KMS-11 (cell line): ENCODE measurements around the gene FGF6.

Experiments used
- H2AFZ ChIP-seq: fragments of 200-600 bp; sonication (generic); 2 replicates; pipeline ENCODE4 v1.6.1; 2016; ENCODE audit warnings: antibody characterized with exemption, mixed run types, low read depth
- H3K27ac ChIP-seq: fragments of 200-600 bp; sonication (generic); 2 replicates; pipeline ENCODE4 v1.6.1; 2016; ENCODE audit warnings: mild to moderate bottlenecking, mixed run types
- H3K27me3 ChIP-seq: fragments of 200-600 bp; sonication (generic); 2 replicates; pipeline ENCODE4 v1.6.1; 2017; ENCODE audit warnings: mild to moderate bottlenecking, low read depth, mixed run types, moderate library complexity; ENCODE audit not compliant: insufficient read depth
- H3K36me3 ChIP-seq: fragments of 200-600 bp; sonication (generic); 2 replicates; pipeline ENCODE4 v1.6.1; 2017; ENCODE audit warnings: mild to moderate bottlenecking, mixed run types; ENCODE audit not compliant: insufficient read depth
- H3K4me1 ChIP-seq: fragments of 200-600 bp; sonication (generic); 2 replicates; pipeline ENCODE4 v1.6.1; 2016; ENCODE audit warnings: mild to moderate bottlenecking, low read depth, mixed run types; ENCODE audit not compliant: poor library complexity, severe bottlenecking
- H3K4me2 ChIP-seq: fragments of 200-600 bp; sonication (generic); 2 replicates; pipeline ENCODE4 v1.7.0; 2016; ENCODE audit warnings: mild to moderate bottlenecking, mixed run types
- H3K4me3 ChIP-seq: fragments of 200-600 bp; sonication (generic); IDR thresholded peaks from 2 replicates; pipeline ENCODE4 v1.6.1; 2017; ENCODE audit warnings: low read depth, low read length, mixed read lengths; ENCODE audit not compliant: insufficient read depth
- H3K79me2 ChIP-seq: fragments of 200-600 bp; sonication (generic); 2 replicates; pipeline ENCODE4 v1.6.1; 2016; ENCODE audit warnings: low read depth, mixed run types; ENCODE audit not compliant: insufficient read depth
- H3K9ac ChIP-seq: fragments of 200-600 bp; sonication (generic); 2 replicates; pipeline ENCODE4 v1.6.1; 2016; ENCODE audit warnings: mild to moderate bottlenecking, mixed run types
- H4K20me1 ChIP-seq: fragments of 200-600 bp; sonication (generic); 2 replicates; pipeline ENCODE4 v1.6.1; 2016; ENCODE audit warnings: mild to moderate bottlenecking, mixed run types; ENCODE audit not compliant: insufficient read depth
- TF ChIP-seq, protein P1 (sequence below): fragments of 200-600 bp; sonication (generic); conservative IDR thresholded peaks from 2 replicates; pipeline ENCODE4 v1.6.1; 2017; ENCODE audit warnings: low read depth, mild to moderate bottlenecking, antibody characterized with exemption, low read length, moderate library complexity, mixed read lengths

Gene FGF6

DNA sequence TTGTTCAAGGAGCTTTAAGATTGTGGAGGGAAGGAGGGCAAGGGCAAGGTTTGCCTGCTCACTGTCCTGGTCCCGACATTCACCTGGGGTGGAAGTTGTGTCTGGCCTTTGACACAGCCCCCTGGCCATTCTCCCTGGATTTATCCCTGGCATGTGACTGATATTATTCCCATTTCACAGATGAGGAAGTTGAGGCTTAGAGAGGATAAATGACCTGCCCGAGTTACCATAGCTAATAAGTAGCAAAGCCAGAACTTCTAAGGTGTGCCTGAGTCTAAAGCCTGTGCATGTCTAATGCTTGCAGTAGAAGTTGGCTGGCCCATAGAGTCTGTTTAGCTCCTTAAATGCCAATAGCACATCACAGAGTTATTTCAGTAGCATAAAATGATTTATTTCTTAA, 720 bp upstream of the FGF6 start:
- Histone ChIP-seq H2AFZ (no peak overlapping the region), H3K9ac (no peak overlapping the region), H3K4me1 (no peaks in the 10 kb centered on the region), H3K4me3 (no peak overlapping the region), H3K4me2 (no peak overlapping the region), H3K36me3 (no peaks in the 10 kb centered on the region), H3K27ac (no peak overlapping the region), H3K27me3 (no peaks in the 10 kb centered on the region), H3K79me2 (no peaks in the 10 kb centered on the region), H4K20me1 (no peaks in the 10 kb centered on the region)
- TF ChIP-seq, protein P1, sequence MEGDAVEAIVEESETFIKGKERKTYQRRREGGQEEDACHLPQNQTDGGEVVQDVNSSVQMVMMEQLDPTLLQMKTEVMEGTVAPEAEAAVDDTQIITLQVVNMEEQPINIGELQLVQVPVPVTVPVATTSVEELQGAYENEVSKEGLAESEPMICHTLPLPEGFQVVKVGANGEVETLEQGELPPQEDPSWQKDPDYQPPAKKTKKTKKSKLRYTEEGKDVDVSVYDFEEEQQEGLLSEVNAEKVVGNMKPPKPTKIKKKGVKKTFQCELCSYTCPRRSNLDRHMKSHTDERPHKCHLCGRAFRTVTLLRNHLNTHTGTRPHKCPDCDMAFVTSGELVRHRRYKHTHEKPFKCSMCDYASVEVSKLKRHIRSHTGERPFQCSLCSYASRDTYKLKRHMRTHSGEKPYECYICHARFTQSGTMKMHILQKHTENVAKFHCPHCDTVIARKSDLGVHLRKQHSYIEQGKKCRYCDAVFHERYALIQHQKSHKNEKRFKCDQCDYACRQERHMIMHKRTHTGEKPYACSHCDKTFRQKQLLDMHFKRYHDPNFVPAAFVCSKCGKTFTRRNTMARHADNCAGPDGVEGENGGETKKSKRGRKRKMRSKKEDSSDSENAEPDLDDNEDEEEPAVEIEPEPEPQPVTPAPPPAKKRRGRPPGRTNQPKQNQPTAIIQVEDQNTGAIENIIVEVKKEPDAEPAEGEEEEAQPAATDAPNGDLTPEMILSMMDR = no peak

DNA sequence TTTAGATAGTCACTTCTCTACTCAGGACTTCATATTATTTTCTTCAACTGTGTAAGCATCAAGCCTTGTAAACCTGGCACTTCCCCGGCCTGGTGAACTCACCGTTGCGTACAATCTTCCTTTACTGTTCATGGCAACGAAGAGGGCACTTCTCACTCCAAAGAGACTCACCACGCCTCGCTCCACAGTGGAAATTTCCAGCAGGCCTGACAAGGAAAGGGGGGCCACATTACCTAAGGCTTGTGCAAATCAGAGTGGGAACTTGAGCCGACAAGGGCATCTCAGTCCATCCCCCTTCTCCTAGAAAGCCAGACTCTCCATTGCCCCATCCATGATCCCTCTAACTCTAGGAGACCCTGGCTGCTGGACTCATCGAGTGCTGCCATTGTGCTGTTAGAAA, 1.6 kb downstream of the FGF6 start:
- Histone ChIP-seq H3K36me3 (no peaks in the 10 kb centered on the region), H3K27ac (no peak overlapping the region), H3K4me1 (no peaks in the 10 kb centered on the region), H2AFZ (no peak overlapping the region), H3K27me3 (no peaks in the 10 kb centered on the region), H3K79me2 (no peaks in the 10 kb centered on the region), H4K20me1 (no peaks in the 10 kb centered on the region), H3K4me2 (no peak overlapping the region), H3K4me3 (no peak overlapping the region), H3K9ac (no peak overlapping the region)
- TF ChIP-seq, protein P1 = no peak

DNA sequence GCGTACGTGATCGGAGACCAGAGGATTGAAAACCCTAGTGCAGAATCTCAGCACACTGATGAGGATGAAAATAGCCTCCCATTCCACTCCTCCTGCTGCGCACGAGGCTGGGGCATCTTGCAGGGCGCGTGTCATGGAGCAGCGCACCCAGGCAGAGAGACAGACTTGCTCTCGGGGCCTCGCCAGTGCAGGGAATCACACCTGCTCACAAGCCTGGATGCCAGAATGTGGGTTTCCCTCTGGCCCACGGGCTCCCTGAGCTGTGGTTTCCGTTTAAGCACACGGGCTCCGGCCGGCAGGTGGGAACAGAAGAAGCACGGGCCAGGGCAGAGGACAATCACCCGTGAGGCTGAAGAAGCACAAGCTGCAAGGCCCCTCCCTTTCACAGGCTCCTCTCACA, 2.0 kb downstream of the FGF6 start:
- Histone ChIP-seq H3K4me2 (no peak overlapping the region), H3K9ac (no peak overlapping the region), H3K36me3 (no peaks in the 10 kb centered on the region), H3K4me3 (no peak overlapping the region), H3K27me3 (no peaks in the 10 kb centered on the region), H4K20me1 (no peaks in the 10 kb centered on the region), H2AFZ (no peak overlapping the region), H3K27ac (no peak overlapping the region), H3K4me1 (no peaks in the 10 kb centered on the region), H3K79me2 (no peaks in the 10 kb centered on the region)
- TF ChIP-seq, protein P1 = no peak

DNA sequence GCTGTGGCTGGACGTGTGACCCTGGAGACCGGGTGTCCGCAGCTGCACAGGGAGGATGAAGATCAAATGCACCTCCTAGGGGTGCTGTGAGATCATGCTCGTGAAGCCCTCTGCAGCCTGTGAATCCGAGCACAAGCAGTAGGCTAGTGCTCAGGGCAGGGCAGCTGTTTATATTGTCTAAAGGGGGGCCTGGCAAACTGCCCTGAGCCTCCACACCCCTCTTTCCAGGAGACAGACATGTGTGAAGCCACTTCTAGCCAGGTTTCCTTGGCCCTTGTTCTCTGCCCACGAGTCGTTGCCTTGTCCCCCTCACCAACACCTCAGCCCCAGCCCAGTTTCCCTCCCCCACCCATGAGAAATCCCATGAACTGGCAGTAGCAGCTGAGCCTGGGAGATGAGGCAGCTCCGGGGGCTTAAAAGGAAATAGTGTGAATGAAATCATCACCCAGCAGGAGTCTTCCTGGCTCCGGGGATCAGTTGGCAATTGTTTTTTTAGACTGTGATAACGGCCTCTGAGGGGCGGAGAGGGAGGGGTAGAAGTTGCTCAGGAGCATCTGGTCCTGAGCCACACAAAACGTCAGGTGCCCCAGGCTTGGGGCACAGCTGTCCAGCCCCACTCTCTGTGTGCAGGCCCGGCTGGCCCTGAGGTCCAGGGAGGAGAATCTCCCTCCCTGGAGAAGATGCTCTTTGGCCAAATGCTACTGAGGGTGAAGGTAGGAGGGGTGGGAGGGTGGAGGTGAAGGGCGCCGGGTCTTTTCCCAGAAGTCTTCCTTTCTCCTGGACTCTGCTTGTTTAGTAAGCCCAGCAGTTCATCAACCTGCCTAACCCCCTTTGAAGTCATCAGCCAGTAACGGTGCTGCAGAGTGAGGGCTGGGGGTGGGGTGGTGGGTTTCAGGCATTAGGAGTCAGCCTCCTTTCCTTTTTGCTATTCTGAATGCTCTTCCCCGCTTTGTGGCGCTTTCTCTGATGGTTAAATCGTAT, 4.0 kb downstream of the FGF6 start:
- H2AFZ ChIP-seq = no peak overlapping the region
- H3K4me1 ChIP-seq = no peaks in the 10 kb centered on the region
- H3K27me3 ChIP-seq = no peaks in the 10 kb centered on the region
- no peaks in the 10 kb centered on the region for H3K79me2 ChIP-seq
- H4K20me1 ChIP-seq = no peaks in the 10 kb centered on the region
- H3K9ac ChIP-seq = no peak overlapping the region
- H3K4me2 ChIP-seq = no peak overlapping the region
- H3K4me3 ChIP-seq = no peak overlapping the region
- no peak overlapping the region for H3K27ac ChIP-seq
- TF ChIP-seq, protein P1 = no peak
- H3K36me3 ChIP-seq = no peaks in the 10 kb centered on the region
